Testis (tissue), 2 donors: Measurements from ENCODE around the gene ANHX.

Experiments
- POLR2A ChIP-seq: fragments of 450-650 bp; IDR thresholded peaks from one replicate; pipeline ENCODE4 v1.6.1; 2017; ENCODE audit warnings: antibody characterized with exemption, mild to moderate bottlenecking, moderate library complexity
- TF ChIP-seq, protein P1 (sequence below), 3 experiments: fragments of 450-650 bp in 2 of 3; fragments of 200-600 bp in 1 of 3; sonication (generic) in 1 of 3; IDR thresholded peaks; one replicate each; pipeline ENCODE4 v1.5.1; 2016 to 2019; ENCODE audit warnings: antibody characterized with exemption in 3 of 3, mild to moderate bottlenecking in 2 of 3, moderate library complexity in 1 of 3

DNA sequence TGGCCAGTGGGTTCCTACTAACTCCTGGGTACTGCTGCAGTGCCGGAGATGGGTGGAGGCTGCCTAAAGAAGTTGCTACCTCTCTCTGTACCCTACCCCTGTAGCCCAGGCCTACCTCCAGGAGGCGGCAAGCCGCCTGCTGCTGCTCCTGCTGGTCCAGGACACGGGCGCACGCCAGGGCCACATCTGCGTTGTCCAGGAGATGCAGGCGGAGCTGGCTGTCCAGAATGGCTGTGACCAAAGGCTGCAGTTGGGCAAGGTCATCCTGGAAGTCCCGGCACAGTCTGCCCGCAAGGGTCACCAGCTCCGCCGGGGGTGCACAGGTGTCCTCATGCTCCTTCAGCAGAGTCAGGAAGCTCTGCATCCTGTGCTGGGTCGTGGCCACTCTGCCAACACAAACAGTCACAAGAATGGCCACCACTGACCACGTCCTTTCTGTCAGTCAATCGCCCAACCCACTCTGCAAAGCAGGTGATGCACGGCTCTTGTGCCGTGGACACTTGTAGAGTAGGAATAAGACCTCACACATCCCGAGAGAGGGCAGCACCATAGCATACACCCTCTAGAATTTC lies 1.6 kb downstream of the ANHX start:
- no peak for TF ChIP-seq POLR2A
- TF ChIP-seq, protein P1, sequence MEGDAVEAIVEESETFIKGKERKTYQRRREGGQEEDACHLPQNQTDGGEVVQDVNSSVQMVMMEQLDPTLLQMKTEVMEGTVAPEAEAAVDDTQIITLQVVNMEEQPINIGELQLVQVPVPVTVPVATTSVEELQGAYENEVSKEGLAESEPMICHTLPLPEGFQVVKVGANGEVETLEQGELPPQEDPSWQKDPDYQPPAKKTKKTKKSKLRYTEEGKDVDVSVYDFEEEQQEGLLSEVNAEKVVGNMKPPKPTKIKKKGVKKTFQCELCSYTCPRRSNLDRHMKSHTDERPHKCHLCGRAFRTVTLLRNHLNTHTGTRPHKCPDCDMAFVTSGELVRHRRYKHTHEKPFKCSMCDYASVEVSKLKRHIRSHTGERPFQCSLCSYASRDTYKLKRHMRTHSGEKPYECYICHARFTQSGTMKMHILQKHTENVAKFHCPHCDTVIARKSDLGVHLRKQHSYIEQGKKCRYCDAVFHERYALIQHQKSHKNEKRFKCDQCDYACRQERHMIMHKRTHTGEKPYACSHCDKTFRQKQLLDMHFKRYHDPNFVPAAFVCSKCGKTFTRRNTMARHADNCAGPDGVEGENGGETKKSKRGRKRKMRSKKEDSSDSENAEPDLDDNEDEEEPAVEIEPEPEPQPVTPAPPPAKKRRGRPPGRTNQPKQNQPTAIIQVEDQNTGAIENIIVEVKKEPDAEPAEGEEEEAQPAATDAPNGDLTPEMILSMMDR (IDR thresholded peaks at IDR 0.05): no peak
